HCT116 (cell line): Measurements from ENCODE around the gene WNT5B. TPM values are rescaled to one million over a fixed set of nuclear protein-coding genes. Genes with fewer than 3 reads are reported as not detected.

Experiments used
- ATAC-seq: fragments of 200-7000 bp; cut with Tn5 transposase; 2 replicates; pipeline ENCODE4 v1.9.1; 2020; ENCODE audit warnings: mild to moderate bottlenecking, moderate library complexity
- BruUV-seq: library from RNA; stranded (reverse); fragments of 400-500 nt; replicated peaks from 2 replicates; lab custom pipeline; 2021; lab: Mats Ljungman, UMichigan
- CTCF ChIA-PET: fragments of 300-600 bp; sonication (Branson Sonifier 250); formaldehyde crosslinking; loops from one replicate; lab custom pipeline; 2021; ENCODE audit warnings: antibody characterized with exemption; lab: Charles Lee
- POLR2A ChIA-PET: fragments of 300-600, 350-600 bp; sonication (Branson Sonifier 250); formaldehyde crosslinking; loops from one replicate; lab custom pipeline; 2021; ENCODE audit warnings: antibody characterized with exemption; lab: Charles Lee
- RAD21 ChIA-PET, 2 experiments: fragments of 300-600 bp; sonication (Branson Sonifier 250); formaldehyde crosslinking; loops; one replicate each; lab custom pipeline; 2023; ENCODE audit warnings: low total read pairs in 2 of 2; ENCODE audit not compliant: uncharacterized antibody in 2 of 2, unreplicated experiment in 2 of 2, low non-redundant PET in 1 of 2; lab: Charles Lee
- DNase-seq: peaks from one replicate; pipeline ENCODE4 v3.0.0-alpha.2; 2010; ENCODE audit warnings: low read depth, low spot score
- H2AFZ ChIP-seq: fragments of 200-600 bp; shearing (Covaris generic), sonication (generic); 2 replicates; pipeline ENCODE4 v1.6.1; 2017; ENCODE audit warnings: low read depth, mixed run types, mixed read lengths, antibody characterized with exemption, low read length; ENCODE audit not compliant: poor library complexity, severe bottlenecking
- H3K27ac ChIP-seq: 2 replicates; pipeline ENCODE4 v1.5.1; 2012; ENCODE audit warnings: low read depth, low read length
- H3K27me3 ChIP-seq: fragments of 200-600 bp; sonication (generic); 2 replicates; pipeline ENCODE4 v1.6.1; 2016; ENCODE audit warnings: mixed run types, low read length, mixed read lengths; ENCODE audit not compliant: insufficient read depth
- H3K36me3 ChIP-seq, 2 experiments: fragments of 200-500 bp in 1 of 2; fragments of 200-600 bp in 1 of 2; sonication (Bioruptor generic) in 1 of 2; sonication (generic) in 1 of 2; 2 replicates each; pipeline versions ENCODE4 v1.5.1 to v1.6.1; 2014 to 2016; ENCODE audit warnings: low read length in 2 of 2, inconsistent platforms in 1 of 2, mixed read lengths in 1 of 2, mixed run types in 1 of 2; ENCODE audit not compliant: insufficient read depth in 2 of 2, control insufficient read depth in 1 of 2
- H3K4me1 ChIP-seq, 2 experiments: fragments of 200-600 bp in 1 of 2; sonication (generic) in 1 of 2; 2 replicates each; pipeline versions ENCODE4 v1.5.1 to v1.6.1; 2012 to 2017; ENCODE audit warnings: low read length in 2 of 2, inconsistent platforms in 1 of 2, mild to moderate bottlenecking in 1 of 2, mixed read lengths in 1 of 2, mixed run types in 1 of 2, moderate library complexity in 1 of 2; ENCODE audit not compliant: insufficient read depth in 2 of 2, control insufficient read depth in 1 of 2
- H3K4me2 ChIP-seq: fragments of 200-600 bp; sonication (generic); 2 replicates; pipeline ENCODE4 v1.6.1; 2017; ENCODE audit warnings: mixed run types, low read length, mixed read lengths
- H3K4me3 ChIP-seq, 2 experiments: fragments of 200-600 bp in 1 of 2; sonication (generic) in 1 of 2; replicated peaks in 1 of 2; 2 replicates each; pipeline ENCODE4 v1.5.1; 2011 to 2016; ENCODE audit warnings: low read length in 2 of 2, control low read depth in 1 of 2, low read depth in 1 of 2, mild to moderate bottlenecking in 1 of 2, mixed read lengths in 1 of 2, mixed run types in 1 of 2
- H3K79me2 ChIP-seq: fragments of 200-600 bp; sonication (generic); 2 replicates; pipeline ENCODE4 v1.6.1; 2017; ENCODE audit warnings: mild to moderate bottlenecking, mixed run types, low read length, moderate library complexity, mixed read lengths; ENCODE audit not compliant: insufficient read depth
- H3K9ac ChIP-seq: fragments of 200-600 bp; sonication (generic); 2 replicates; pipeline ENCODE4 v1.6.1; 2016; ENCODE audit warnings: low read length, mixed read lengths
- H3K9me2 ChIP-seq: fragments of 200-600 bp; sonication (generic), shearing (Covaris generic); 2 replicates; pipeline ENCODE4 v1.6.1; 2017; ENCODE audit warnings: mixed run types, mild to moderate bottlenecking, moderate library complexity; ENCODE audit not compliant: insufficient read depth
- H3K9me3 ChIP-seq, 2 experiments: fragments of 200-500 bp in 1 of 2; fragments of 200-600 bp in 1 of 2; sonication (Bioruptor generic) in 1 of 2; sonication (generic) in 1 of 2; 2 replicates each; pipeline ENCODE4 v1.6.1; 2014 to 2017; ENCODE audit warnings: low read length in 2 of 2, mixed read lengths in 2 of 2, inconsistent platforms in 1 of 2, low read depth in 1 of 2, mild to moderate bottlenecking in 1 of 2, mixed run types in 1 of 2, moderate library complexity in 1 of 2; ENCODE audit not compliant: control insufficient read depth in 1 of 2, insufficient read depth in 1 of 2
- H4K20me1 ChIP-seq: fragments of 200-600 bp; sonication (generic), shearing (Covaris generic); 2 replicates; pipeline ENCODE4 v1.6.1; 2017; ENCODE audit warnings: mixed run types, mild to moderate bottlenecking, moderate library complexity; ENCODE audit not compliant: insufficient read depth
- ATF3 ChIP-seq: IDR thresholded peaks from 2 replicates; pipeline ENCODE4 v1.6.1; 2012
- CTCF ChIP-seq, 3 experiments: fragments of 200-600 bp in 1 of 3; sonication (generic) in 1 of 3; IDR thresholded peaks in 2 of 3; conservative IDR thresholded peaks in 1 of 3; 2 replicates each; pipeline ENCODE4 v1.5.1; 2012 to 2017; ENCODE audit warnings: low read depth in 2 of 3, low read length in 2 of 3, antibody characterized with exemption in 1 of 3, borderline replicate concordance in 1 of 3, control low read depth in 1 of 3, mild to moderate bottlenecking in 1 of 3, mixed read lengths in 1 of 3, mixed run types in 1 of 3, moderate library complexity in 1 of 3; ENCODE audit not compliant: insufficient read depth in 1 of 3
- EZH2phosphoT487 ChIP-seq: fragments of 200-600 bp; IDR thresholded peaks from 2 replicates; pipeline ENCODE4 v1.6.1; 2018; ENCODE audit warnings: antibody characterized with exemption, borderline replicate concordance
- FOSL1 ChIP-seq: IDR thresholded peaks from 2 replicates; pipeline ENCODE4 v1.6.1; 2012; ENCODE audit warnings: low read depth
- RAD21 ChIP-seq: IDR thresholded peaks from 2 replicates; pipeline ENCODE4 v1.6.1; 2012; ENCODE audit warnings: low read depth, mild to moderate bottlenecking
- YY1 ChIP-seq: IDR thresholded peaks from 2 replicates; pipeline ENCODE4 v1.6.1; 2011; ENCODE audit warnings: low read length, low read depth, moderate library complexity, mild to moderate bottlenecking; ENCODE audit not compliant: insufficient replicate concordance; ENCODE audit errors: extremely low read depth
- intact Hi-C: fragments of 100-400 bp; cut with micrococcal nuclease; formaldehyde crosslinking; loops from 2 replicates; pipeline ENCODE4 v1.10.0; 2022
- total RNA-seq: library from RNA; stranded (reverse); gene quantifications from one replicate; pipeline ENCODE4 v1.2.1, GENCODE V29; 2021; ENCODE audit not compliant: unreplicated experiment

The WNT5B gene
- total RNA-seq, 1 experiment from 2014 or later = 0.52 TPM

GRCh38 chr12:1595690-1596347 is 33.2 kb upstream of the WNT5B start:
- H2AFZ ChIP-seq = no peak overlapping the region

More at GRCh38 chr12:1595690-1596347, 33.2 kb upstream of the WNT5B start:
- Histone ChIP-seq H3K4me1 (peaks cover 25 to 33% of the 10 kb centered on the region in 2 experiments), H3K27me3 (no peaks in the 10 kb centered on the region), H4K20me1 (no peaks in the 10 kb centered on the region), H3K9me2 (no peaks in the 10 kb centered on the region), H3K4me3 (no peak overlapping the region), H3K27ac (peak overlapping the region; percentile 98; the same call in 1 of the 2 replicates), H3K79me2 (peaks cover 30% of the 10 kb centered on the region), H3K4me2 (peak overlapping the region; percentile 83), H3K36me3 (no peaks in the 10 kb centered on the region), H3K9ac (no peak overlapping the region), H3K9me3 (no peaks in the 10 kb centered on the region)
- ChIA-PET RAD21 (no interaction called here), POLR2A (no interaction called here), CTCF (interaction anchor here (1.6 kb wide), 1 partner anchor 9 kb away, joined by 4 read pairs; no protein-coding TSS in a partner anchor)
- ATAC-seq (no peak), DNase-seq (no peak)
- TF ChIP-seq FOSL1 (no peak), EZH2phosphoT487 (no peak), YY1 (no peak), RAD21 (no peak), CTCF (IDR thresholded peaks at IDR 0.05 in 2 of 3, conservative IDR thresholded peaks at IDR 0.05 in 1 of 3; ENCODE audit: borderline replicate concordance in 1 of 3, insufficient read depth in 1 of 3, low read depth in 2 of 3, low read length in 2 of 3) (no peak), ATF3 (no peak)
- intact Hi-C loops = no loop called here
- BruUV-seq = no TSS peak
